ENCODE results near the gene ADGRV1. TPM values are rescaled to one million over a fixed set of nuclear protein-coding genes. Genes with fewer than 3 reads are reported as not detected.

Gene ADGRV1
- polyA plus RNA-seq, 1 of the 3 experiments (the other 2 are of a cell fraction) = 0.23 TPM

- 36% methylated on average over 1 of the region's 1 CpG for WGBS (ENCODE audit: low lambda C conversion rate)
- no peaks in the 10 kb centered on the region for H3K9me3 ChIP-seq
- H3K4me2 ChIP-seq = no peak overlapping the region
- no peak overlapping the region for H2AFZ ChIP-seq (ENCODE audit: low read depth)
- H3K27me3 ChIP-seq (ENCODE audit: insufficient read depth) = no peaks in the 10 kb centered on the region
- ChIA-PET CTCF (no interaction called here), POLR2A (no interaction called here)
- DNase-seq = no peak
- H3K4me3 ChIP-seq (ENCODE audit: low read depth in 2 of 2, low read length in 1 of 2) = no peak overlapping the region
- no peak overlapping the region for H3K9ac ChIP-seq
- H3F3A ChIP-seq (replicated peaks; ENCODE audit: insufficient read depth) = no peaks in the 10 kb centered on the region
- H3K27ac ChIP-seq (ENCODE audit: low read depth in 2 of 2, low read length in 1 of 2) = no peak overlapping the region
- no peaks in the 10 kb centered on the region for H3K79me2 ChIP-seq (ENCODE audit: insufficient read depth)
- no peaks in the 10 kb centered on the region; a peak in 2 of 4 replicates for H3K4me1 ChIP-seq (ENCODE audit: control insufficient read depth in 1 of 2, insufficient read depth in 2 of 2, low read depth in 1 of 2, low read length in 1 of 2)
- H4K20me1 ChIP-seq (ENCODE audit: insufficient read depth) = no peaks in the 10 kb centered on the region
- TF ChIP-seq CHD2 (IDR thresholded peaks at IDR 0.05; ENCODE audit: low read length, partially characterized antibody) (no peak), MXI1 (IDR thresholded peaks at IDR 0.05; ENCODE audit: low read depth, low read length) (no peak), NRF1 (IDR thresholded peaks at IDR 0.05; ENCODE audit: low read depth, low read length) (no peak), USF1 (IDR thresholded peaks at IDR 0.05; ENCODE audit: borderline replicate concordance, low read depth) (no peak), RFX5 (IDR thresholded peaks at IDR 0.05; ENCODE audit: low read length) (no peak), JUND (IDR thresholded peaks at IDR 0.05) (no peak), GABPA (IDR thresholded peaks at IDR 0.05; ENCODE audit: low read depth) (no peak), SMC3 (IDR thresholded peaks at IDR 0.05; ENCODE audit: low read depth, low read length) (no peak), TEAD4 (IDR thresholded peaks at IDR 0.05; ENCODE audit: borderline replicate concordance, insufficient read depth) (no peak), FOSL2 (IDR thresholded peaks at IDR 0.05; ENCODE audit: borderline replicate concordance, low read depth) (no peak), IRF3 (IDR thresholded peaks at IDR 0.05; ENCODE audit: low read depth, low read length) (no peak), TAF1 (IDR thresholded peaks at IDR 0.05; ENCODE audit: borderline replicate concordance, low read depth, low read length) (no peak), POLR2AphosphoS5 (IDR thresholded peaks at IDR 0.05; ENCODE audit: low read depth, low read length) (no peak)
- no peaks in the 10 kb centered on the region for H3K9me2 ChIP-seq
- no peaks in the 10 kb centered on the region for H3K36me3 ChIP-seq (replicated peaks in 1 of 2; ENCODE audit: control insufficient read depth in 1 of 2, insufficient read depth in 2 of 2, low read length in 1 of 2)
Measured at GRCh38 chr5:91018200-91018599, 459.6 kb downstream of the ADGRV1 start.

- Histone ChIP-seq H3K9ac (no peak overlapping the region), H3K4me2 (no peak overlapping the region), H2AFZ (ENCODE audit: low read depth) (no peak overlapping the region), H3F3A (replicated peaks; ENCODE audit: insufficient read depth) (no peaks in the 10 kb centered on the region), H3K36me3 (replicated peaks in 1 of 2; ENCODE audit: control insufficient read depth in 1 of 2, insufficient read depth in 2 of 2, low read length in 1 of 2) (no peaks in the 10 kb centered on the region), H3K9me3 (no peaks in the 10 kb centered on the region), H3K79me2 (ENCODE audit: insufficient read depth) (no peaks in the 10 kb centered on the region), H3K9me2 (no peaks in the 10 kb centered on the region), H4K20me1 (ENCODE audit: insufficient read depth) (no peaks in the 10 kb centered on the region), H3K27me3 (ENCODE audit: insufficient read depth) (no peaks in the 10 kb centered on the region), H3K27ac (ENCODE audit: low read depth in 2 of 2, low read length in 1 of 2) (no peak overlapping the region), H3K4me1 (ENCODE audit: control insufficient read depth in 1 of 2, insufficient read depth in 2 of 2, low read depth in 1 of 2, low read length in 1 of 2) (peaks cover 0 to 2% of the 10 kb centered on the region in 2 experiments; a peak in 2 of 4 replicates), H3K4me3 (ENCODE audit: low read depth in 2 of 2, low read length in 1 of 2) (no peak overlapping the region)
- no peak for TF ChIP-seq GABPA (IDR thresholded peaks at IDR 0.05; ENCODE audit: low read depth)
- no peak for DNase-seq
- ChIA-PET CTCF (no interaction called here), POLR2A (interaction anchor here (0.7 kb wide), 1 partner anchor 16 kb away, joined by 3 read pairs; no protein-coding TSS in a partner anchor)
- 51% methylated on average over 4 of the region's 4 CpGs for WGBS (ENCODE audit: low lambda C conversion rate)
Measured at GRCh38 chr5:91018712-91019371, 460.2 kb downstream of the ADGRV1 start.

Measured in SK-N-SH (cell line).